SJSA1 (cell line): ENCODE measurements around the gene CPNE2. TPM values are rescaled to one million over a fixed set of nuclear protein-coding genes. Genes with fewer than 3 reads are reported as not detected.
A peak's percentile ranks its signal among the peaks of the same experiment; 100 is the strongest.
"Not testable (repeated sequence)": the region's sequence is repeated elsewhere in the genome, so short reads cannot be mapped to it uniquely, and the experiment has no call there.

ENCODE experiments used
- DNase-seq, 2 experiments: peaks; one replicate each; pipeline ENCODE4 v3.0.0-alpha.2; 2015 to 2020; ENCODE audit warnings: low spot score in 2 of 2, low read depth in 1 of 2
- H3K27ac ChIP-seq: fragments of 250-450 bp; sonication (Bioruptor Pico); 2 replicates; pipeline ENCODE4 v1.5.1; 2020; ENCODE audit warnings: mild to moderate bottlenecking, moderate library complexity
- H3K27me3 ChIP-seq: fragments of 250-450 bp; sonication (Bioruptor Pico); replicated peaks from 2 replicates; pipeline ENCODE4 v1.5.1; 2020; ENCODE audit warnings: mild to moderate bottlenecking, moderate library complexity
- H3K36me3 ChIP-seq: fragments of 250-450 bp; sonication (Bioruptor Pico); 2 replicates; pipeline ENCODE4 v1.5.1; 2020; ENCODE audit warnings: mild to moderate bottlenecking
- H3K4me1 ChIP-seq: fragments of 250-450 bp; sonication (Bioruptor Pico); replicated peaks from 2 replicates; pipeline ENCODE4 v1.6.1; 2021; ENCODE audit warnings: mild to moderate bottlenecking
- H3K4me3 ChIP-seq: fragments of 250-450 bp; sonication (Bioruptor Pico); 2 replicates; pipeline ENCODE4 v1.5.1; 2020; ENCODE audit warnings: mild to moderate bottlenecking
- H3K9me3 ChIP-seq: fragments of 250-450 bp; sonication (Bioruptor Pico); replicated peaks from 2 replicates; pipeline ENCODE4 v1.5.1; 2020; ENCODE audit warnings: mild to moderate bottlenecking
- total RNA-seq: library from RNA; depleted of rRNA; stranded (reverse); fragments of >200 nt; shearing (Covaris generic); gene quantifications from 2 replicates; pipeline ENCODE4 v1.2.3, GENCODE V29; 2014

Gene CPNE2
- total RNA-seq, 1 experiment from 2014 or later, result 35.8 TPM

GRCh38 chr16:57098188-57098841, 5.9 kb downstream of the CPNE2 start:
- H3K27me3 ChIP-seq, result no peaks in the 10 kb centered on the region
- H3K4me3 ChIP-seq, result no peak overlapping the region
- peaks cover 13% of the 10 kb centered on the region for H3K4me1 ChIP-seq
- H3K36me3 ChIP-seq, result peaks cover 3% of the 10 kb centered on the region; the same call in 1 of the 2 replicates
- DNase-seq, result no peak
- 0 out of 2 replicates have a peak, but pooled peaks cover 3% of the 10 kb centered on the region for H3K9me3 ChIP-seq
- H3K27ac ChIP-seq, result no peak overlapping the region

- H3K27me3 ChIP-seq, result not testable (repeated sequence)
Measured at GRCh38 chr16:57099965-57100364, 7.6 kb downstream of the CPNE2 start.

GRCh38 chr16:57100445-57100844, 8.1 kb downstream of the CPNE2 start:
- no peak overlapping the region for H3K27ac ChIP-seq
- H3K9me3 ChIP-seq, result 0 out of 2 replicates have a peak, but pooled peaks cover 3% of the 10 kb centered on the region
- peaks cover 3% of the 10 kb centered on the region; the same call in 1 of the 2 replicates for H3K36me3 ChIP-seq
- DNase-seq, result no peak
- no peak overlapping the region for H3K4me3 ChIP-seq
- H3K4me1 ChIP-seq, result peaks cover 8% of the 10 kb centered on the region
- no peaks in the 10 kb centered on the region for H3K27me3 ChIP-seq

More at GRCh38 chr16:57099965-57100364, 7.6 kb downstream of the CPNE2 start:
- DNase-seq, result peak in 1 of 2 experiments; percentile 24
- not testable (repeated sequence) for H3K27ac ChIP-seq, H3K4me1 ChIP-seq, H3K9me3 ChIP-seq, H3K4me3 ChIP-seq, H3K36me3 ChIP-seq

GRCh38 chr16:57102888-57103851, 10.8 kb downstream of the CPNE2 start:
- Histone ChIP-seq H3K36me3 (peaks cover 3% of the 10 kb centered on the region; the same call in 1 of the 2 replicates), H3K27ac (no peak overlapping the region), H3K4me1 (peaks cover 10% of the 10 kb centered on the region), H3K9me3 (0 out of 2 replicates have a peak, but pooled peaks cover 3% of the 10 kb centered on the region), H3K4me3 (no peak overlapping the region), H3K27me3 (no peaks in the 10 kb centered on the region)
- no peak for DNase-seq

- peaks cover 10% of the 10 kb centered on the region for H3K4me1 ChIP-seq
- H3K36me3 ChIP-seq, result peaks cover 3% of the 10 kb centered on the region; the same call in 1 of the 2 replicates
- H3K9me3 ChIP-seq, result 0 out of 2 replicates have a peak, but pooled peaks cover 3% of the 10 kb centered on the region
- no peak for DNase-seq
- no peaks in the 10 kb centered on the region for H3K27me3 ChIP-seq
- no peak overlapping the region for H3K27ac ChIP-seq
- no peak overlapping the region for H3K4me3 ChIP-seq
Measured at GRCh38 chr16:57104706-57105105, 12.3 kb downstream of the CPNE2 start.

GRCh38 chr16:57105184-57105583, 12.8 kb downstream of the CPNE2 start:
- Histone ChIP-seq H3K9me3 (0 out of 2 replicates have a peak, but pooled peaks cover 2% of the 10 kb centered on the region), H3K4me1 (peaks cover 5% of the 10 kb centered on the region), H3K36me3 (peaks cover under 1% of the 10 kb centered on the region; the same call in 1 of the 2 replicates), H3K4me3 (no peak overlapping the region), H3K27ac (no peak overlapping the region), H3K27me3 (no peaks in the 10 kb centered on the region)
- no peak for DNase-seq

- Histone ChIP-seq H3K27ac (no peak overlapping the region), H3K4me1 (0 out of 2 replicates have a peak, but pooled peaks cover 3% of the 10 kb centered on the region), H3K9me3 (no peaks in the 10 kb centered on the region), H3K27me3 (no peaks in the 10 kb centered on the region), H3K4me3 (no peak overlapping the region), H3K36me3 (no peaks in the 10 kb centered on the region)
- DNase-seq, result no peak
Measured at GRCh38 chr16:57106767-57107166, 14.4 kb downstream of the CPNE2 start.

GRCh38 chr16:57107321-57107922, 15.0 kb downstream of the CPNE2 start:
- no peak overlapping the region for H3K4me3 ChIP-seq
- no peak for DNase-seq
- no peaks in the 10 kb centered on the region for H3K27me3 ChIP-seq
- H3K9me3 ChIP-seq, result no peaks in the 10 kb centered on the region
- H3K36me3 ChIP-seq, result no peaks in the 10 kb centered on the region
- H3K27ac ChIP-seq, result no peak overlapping the region
- 0 out of 2 replicates have a peak, but pooled peaks cover 3% of the 10 kb centered on the region for H3K4me1 ChIP-seq

- 0 out of 2 replicates have a peak, but pooled peaks cover 3% of the 10 kb centered on the region for H3K4me1 ChIP-seq
- no peak overlapping the region for H3K27ac ChIP-seq
- H3K9me3 ChIP-seq, result no peaks in the 10 kb centered on the region
- H3K36me3 ChIP-seq, result no peaks in the 10 kb centered on the region; the same call in 1 of the 2 replicates
- no peak overlapping the region for H3K4me3 ChIP-seq
- no peaks in the 10 kb centered on the region for H3K27me3 ChIP-seq
- no peak for DNase-seq
Measured at GRCh38 chr16:57108432-57108831, 16.0 kb downstream of the CPNE2 start.

- H3K9me3 ChIP-seq, H3K27me3 ChIP-seq, H3K4me1 ChIP-seq, DNase-seq, H3K27ac ChIP-seq, H3K36me3 ChIP-seq, H3K4me3 ChIP-seq: not testable (repeated sequence)
Measured at GRCh38 chr16:57109259-57110105, 17.1 kb downstream of the CPNE2 start.

GRCh38 chr16:57110937-57111336, 18.6 kb downstream of the CPNE2 start:
- no peaks in the 10 kb centered on the region; the same call in 1 of the 2 replicates for H3K36me3 ChIP-seq
- H3K4me1 ChIP-seq, result 0 out of 2 replicates have a peak, but pooled peaks cover 3% of the 10 kb centered on the region
- no peak for DNase-seq
- H3K27ac ChIP-seq, result no peak overlapping the region
- no peak overlapping the region for H3K4me3 ChIP-seq
- no peaks in the 10 kb centered on the region for H3K27me3 ChIP-seq
- no peaks in the 10 kb centered on the region for H3K9me3 ChIP-seq

GRCh38 chr16:57111420-57111819, 19.0 kb downstream of the CPNE2 start:
- Histone ChIP-seq H3K4me3 (no peak overlapping the region), H3K9me3 (no peaks in the 10 kb centered on the region), H3K27ac (no peak overlapping the region), H3K4me1 (0 out of 2 replicates have a peak, but pooled peaks cover 3% of the 10 kb centered on the region), H3K27me3 (no peaks in the 10 kb centered on the region), H3K36me3 (peaks cover under 1% of the 10 kb centered on the region)
- DNase-seq, result no peak
